HL-60/S4 treated with phorbol 12-myristate 13-acetate at 8.2 ng/mL for 4 days and 3 days (cell line): Measurements from ENCODE around the gene ZNF41.

ENCODE experiments used
- in situ Hi-C: fragments of 300-500 bp; cut with MboI; formaldehyde crosslinking; loops from 2 replicates; pipeline ENCODE4 v1.15.0; 2022; ENCODE audit warnings: low sequenced_read_pairs

ZNF41 gene

DNA sequence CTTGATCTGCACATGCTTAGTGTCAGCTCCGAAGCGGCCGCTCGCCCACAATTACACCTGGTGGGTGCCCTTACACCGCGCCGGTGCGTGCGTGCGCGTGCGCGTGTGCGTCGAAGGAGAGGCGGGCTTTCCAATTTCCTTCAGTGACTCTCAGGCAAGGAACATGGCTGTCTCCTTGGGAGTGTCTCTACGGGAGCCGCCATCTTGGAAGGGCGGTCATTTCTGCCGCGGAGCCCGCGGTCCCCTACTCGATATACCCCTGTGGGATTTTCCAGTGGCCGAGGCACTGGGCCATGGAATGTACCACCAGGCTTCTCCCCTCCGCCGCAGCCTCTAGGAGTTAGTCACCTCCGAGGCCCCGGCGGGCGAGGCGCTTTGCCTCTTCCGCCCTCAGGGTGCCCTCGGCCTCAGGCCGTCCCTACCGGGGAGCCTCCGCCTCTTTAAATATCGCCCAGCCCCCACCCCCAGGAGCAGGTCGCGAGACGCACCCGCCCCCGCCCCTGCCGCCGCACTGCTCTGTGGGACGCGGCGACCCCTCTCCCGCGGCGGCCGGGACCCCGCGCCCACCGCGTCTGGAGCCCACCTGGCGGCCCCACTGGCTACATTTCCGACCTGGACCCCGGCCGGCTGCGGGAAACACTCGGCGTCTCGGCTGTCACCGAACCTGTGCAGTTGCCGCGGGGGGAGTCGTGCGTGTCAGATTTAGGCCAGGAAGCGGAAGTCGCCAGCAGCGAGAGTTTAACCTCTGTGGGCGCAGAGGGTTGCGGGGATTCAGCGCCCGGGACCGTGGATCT, at the start of gene ZNF41:
Gene ZNF41, minus strand, starts transcription at position 711 of the 794 bp plus-strand sequence. CDS start 15,741 bp downstream, outside the sequence.
- in situ Hi-C loops, result no loop called here

DNA sequence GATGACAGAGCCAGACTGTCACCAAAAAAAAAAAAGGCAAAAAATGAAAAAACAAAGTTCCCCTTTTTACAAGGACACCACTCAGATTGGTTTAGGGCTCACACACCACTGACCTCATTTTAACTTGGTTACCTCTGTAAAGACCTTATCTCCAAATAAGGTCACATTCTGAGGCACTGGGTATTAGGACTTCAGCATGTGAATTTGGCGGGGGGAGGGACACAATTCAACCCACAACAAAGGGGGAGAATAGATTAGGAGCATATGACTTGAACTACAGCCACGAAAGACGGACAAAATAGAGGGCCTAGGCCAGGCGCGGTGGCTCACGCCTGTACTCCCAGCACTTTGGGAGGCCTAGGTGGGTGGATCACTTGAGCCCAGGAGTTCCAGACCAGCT, 47.0 kb upstream of the ZNF41 start:
- in situ Hi-C loops, result no loop called here

DNA sequence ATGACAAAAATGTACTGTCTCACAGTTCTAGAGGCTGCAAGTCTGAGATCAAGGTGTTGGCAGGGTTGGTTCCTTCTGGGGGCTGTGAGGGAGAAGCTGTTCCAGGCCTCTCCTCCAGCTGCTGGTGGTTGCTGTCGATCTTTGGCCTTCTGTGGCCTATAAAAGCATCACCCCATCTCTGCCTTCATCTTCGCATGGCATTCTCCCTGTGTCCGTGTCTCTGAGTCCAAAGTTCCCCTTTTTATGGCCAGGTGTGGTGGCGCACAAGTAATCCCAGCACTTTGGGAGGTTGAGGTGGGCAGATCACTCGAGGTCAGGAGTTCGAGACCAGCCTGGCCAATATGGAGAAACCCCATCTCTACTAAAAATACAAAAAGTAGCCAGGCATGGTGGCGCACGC, 46.5 kb upstream of the ZNF41 start:
- in situ Hi-C loops, result no loop called here

DNA sequence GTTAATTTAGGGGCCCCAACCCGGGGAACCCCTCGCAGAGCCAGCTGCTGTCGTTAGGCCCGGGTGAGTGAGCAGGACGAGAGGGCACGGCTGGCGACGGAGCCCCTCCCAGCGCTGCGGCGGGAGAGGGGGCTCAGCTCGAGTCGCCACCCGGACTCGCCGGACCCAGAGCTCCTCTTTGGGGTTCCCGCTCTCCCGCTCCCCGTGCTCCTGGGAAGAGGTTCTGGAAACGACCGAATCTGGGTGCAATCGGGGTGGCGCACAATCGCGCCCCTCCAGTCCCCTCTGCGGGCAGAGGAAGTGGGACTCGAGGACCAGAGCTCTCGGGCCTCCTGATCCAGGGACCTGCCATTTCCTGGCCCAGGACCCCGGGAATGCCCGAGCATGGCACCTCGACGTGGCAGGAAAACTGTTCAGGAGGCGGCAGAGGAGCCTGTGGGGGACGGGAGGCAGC, 40.7 kb upstream of the ZNF41 start:
- in situ Hi-C loops, result loop anchor here (25.0 kb wide), 1 partner anchor 311 kb away; the partner anchor contains the start of gene CDK16

DNA sequence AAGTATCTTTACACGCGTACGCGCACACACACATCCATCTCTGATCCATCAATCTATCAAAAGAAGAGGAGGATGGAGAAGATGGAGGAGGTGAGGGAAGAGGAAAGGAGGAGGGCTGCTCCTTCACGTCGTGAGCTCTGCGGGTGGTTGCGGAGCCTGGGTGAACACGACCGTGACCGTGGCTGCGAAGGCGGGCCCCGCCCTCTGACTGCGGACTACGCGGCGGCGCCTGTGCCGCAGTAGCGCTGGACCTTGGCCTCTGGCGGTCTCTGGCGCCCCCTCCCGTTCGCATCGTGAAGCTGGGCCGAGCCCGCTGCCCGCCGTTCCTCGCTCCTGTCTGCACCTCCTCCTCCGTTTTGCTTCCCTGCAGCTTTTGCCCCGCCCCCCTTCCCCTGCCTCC, 40.3 kb upstream of the ZNF41 start:
- in situ Hi-C loops, result loop anchor here (25.0 kb wide), 1 partner anchor 311 kb away; the partner anchor contains the start of gene CDK16

DNA sequence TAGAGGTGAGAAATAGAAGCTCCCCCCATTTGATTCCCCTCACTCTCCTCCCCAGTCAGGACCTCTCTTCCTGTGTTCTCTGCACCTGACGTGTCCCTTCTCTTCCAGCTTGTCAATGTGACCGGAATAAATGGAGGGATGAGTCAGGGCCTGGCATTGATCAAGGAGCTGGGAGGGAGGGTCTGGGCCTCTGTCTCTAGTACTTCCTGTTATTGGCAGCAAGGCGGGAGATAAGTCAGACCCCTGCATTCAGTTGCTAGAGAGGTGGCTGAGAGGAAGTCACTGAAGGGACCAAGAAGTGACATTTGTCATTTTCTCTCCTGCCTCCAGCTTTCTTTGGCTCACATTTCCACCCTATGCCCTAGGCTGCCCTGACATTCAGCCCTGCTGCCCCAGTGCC, 35.1 kb upstream of the ZNF41 start:
- in situ Hi-C loops, result loop anchor here (25.0 kb wide), 1 partner anchor 306 kb away; the partner anchor contains the start of gene CDK16

DNA sequence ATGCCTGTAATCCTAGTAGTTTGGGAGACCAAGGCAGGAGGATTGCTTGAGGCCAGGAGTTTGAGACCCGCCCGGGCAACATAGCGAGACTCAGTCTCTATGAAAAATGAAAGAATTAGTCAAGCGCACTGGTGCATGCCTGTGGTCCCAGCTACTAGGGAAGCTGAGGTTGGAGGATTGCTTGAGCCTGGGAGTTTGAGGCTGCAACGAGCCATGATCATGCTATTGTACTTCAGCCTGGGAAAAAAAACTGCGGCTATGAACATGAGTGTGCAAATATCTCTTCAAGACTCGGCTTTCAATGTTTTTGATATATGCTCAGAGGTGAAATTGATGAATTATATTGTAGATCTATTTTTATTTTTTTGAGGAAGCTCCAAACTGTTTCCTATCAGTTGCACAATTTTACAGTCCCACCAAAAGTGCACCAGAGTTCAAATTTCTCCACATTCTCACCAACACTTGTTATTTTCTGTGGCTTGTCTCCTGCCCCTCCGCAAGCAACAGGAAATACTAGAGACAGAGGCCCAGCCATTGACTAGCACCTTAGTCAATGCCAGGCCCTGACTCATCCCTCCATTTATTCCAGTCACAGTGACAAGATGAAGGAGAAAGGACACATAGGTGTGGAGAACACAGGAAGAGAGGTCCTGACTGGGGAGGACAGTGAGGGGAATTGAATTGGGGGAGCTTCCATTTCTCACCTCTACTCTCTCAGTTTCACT, 33.1 kb upstream of the ZNF41 start:
- in situ Hi-C loops, result loop anchor here (25.0 kb wide), 1 partner anchor 304 kb away; the partner anchor contains the start of gene CDK16

DNA sequence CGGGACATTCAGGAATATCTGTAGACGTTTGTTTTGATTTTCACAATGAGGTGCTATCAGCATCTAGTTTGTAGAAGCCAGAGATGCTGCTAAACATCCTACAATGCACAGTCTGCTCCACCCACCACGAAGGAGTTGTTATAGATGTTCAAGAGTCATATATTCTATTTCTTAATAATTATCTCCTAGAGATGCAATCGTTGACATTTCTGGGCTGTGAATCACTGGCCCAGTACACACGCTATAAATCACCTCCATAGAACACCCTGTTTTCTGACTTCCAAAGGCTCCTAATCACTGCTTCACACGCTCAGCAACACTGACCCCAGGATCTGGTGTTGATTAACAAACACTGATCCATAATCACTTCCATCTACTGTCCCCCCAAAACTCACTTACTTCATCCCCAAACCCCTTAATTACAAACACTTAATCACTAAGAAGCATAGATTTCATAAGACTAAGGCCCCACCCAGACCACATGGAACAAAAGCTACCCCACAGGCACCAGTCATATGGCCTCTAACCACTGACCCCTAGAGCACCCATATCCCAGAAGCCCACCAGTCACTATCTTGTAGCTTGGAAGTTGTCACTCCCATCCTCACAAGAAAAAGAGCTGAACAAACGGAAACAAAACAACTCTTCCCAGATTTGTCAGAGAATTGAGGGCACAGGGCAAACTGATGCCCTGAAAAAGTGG, 31.7 kb upstream of the ZNF41 start:
- in situ Hi-C loops, result loop anchor here (25.0 kb wide), 1 partner anchor 302 kb away; the partner anchor contains the start of gene CDK16

DNA sequence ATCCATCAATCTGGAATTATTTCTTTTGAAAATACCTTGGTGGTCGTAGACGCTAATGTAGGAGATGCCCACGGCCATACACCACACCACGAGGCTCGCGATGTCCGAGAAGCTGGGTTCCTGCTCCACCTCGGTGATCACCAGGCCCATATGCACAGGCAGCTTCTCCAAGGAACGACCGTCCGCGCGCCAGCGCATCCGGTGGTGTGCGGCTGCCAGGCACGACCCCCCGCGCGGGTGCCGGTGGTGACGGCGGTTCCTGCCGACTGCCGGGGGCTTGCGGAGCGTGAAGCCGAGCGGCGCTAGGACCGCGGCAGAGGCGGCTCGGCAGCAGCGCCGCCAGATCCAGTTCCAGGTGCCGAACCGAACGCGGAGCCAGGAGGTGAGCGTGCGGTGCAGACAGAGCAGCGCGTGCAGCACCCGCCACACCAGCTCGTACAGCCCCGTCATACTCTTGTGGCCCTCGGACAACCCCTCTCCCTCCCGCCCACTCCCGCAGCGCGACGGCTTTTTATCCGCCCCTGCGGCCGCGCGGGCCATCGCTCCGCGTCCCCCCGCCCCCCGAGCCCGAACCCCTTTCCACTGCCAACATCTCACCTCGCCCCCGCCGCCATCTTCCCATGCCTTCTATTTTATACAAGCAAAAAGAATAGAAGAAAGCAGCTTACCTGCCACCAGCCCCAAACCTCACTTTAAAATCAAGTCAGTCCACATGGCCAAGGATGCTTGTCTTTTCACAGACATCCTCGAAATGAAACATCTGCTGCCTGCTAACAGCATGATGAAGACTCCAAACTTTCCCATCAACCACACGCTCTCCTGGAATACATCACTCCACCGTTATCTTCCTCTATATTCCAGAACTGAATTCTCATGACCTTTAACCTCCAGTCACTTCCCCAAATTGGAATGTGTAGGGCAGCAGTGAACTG, 30.3 kb upstream of the ZNF41 start:
- in situ Hi-C loops, result loop anchor here (25.0 kb wide), 1 partner anchor 301 kb away; the partner anchor contains the start of gene CDK16

DNA sequence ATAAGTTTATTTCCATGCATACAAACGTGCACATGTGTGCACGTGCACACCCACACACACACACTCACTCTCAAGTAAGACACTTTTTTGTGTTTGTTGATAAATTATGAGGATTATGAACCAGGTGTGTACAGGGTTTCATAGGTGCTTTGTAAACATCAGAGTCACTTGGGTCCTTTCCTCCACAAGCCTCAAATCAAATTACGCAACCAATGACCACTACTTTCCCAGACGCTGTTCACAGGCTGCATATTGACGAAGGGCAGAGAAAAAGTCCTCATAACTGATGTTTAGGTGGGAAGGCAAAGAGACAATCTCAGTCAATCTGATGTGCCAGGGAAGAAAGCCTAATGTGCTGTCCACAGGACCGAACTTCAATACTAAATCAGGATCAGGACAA, 29.4 kb upstream of the ZNF41 start:
- in situ Hi-C loops, result loop anchor here (25.0 kb wide), 1 partner anchor 300 kb away; the partner anchor contains the start of gene CDK16

DNA sequence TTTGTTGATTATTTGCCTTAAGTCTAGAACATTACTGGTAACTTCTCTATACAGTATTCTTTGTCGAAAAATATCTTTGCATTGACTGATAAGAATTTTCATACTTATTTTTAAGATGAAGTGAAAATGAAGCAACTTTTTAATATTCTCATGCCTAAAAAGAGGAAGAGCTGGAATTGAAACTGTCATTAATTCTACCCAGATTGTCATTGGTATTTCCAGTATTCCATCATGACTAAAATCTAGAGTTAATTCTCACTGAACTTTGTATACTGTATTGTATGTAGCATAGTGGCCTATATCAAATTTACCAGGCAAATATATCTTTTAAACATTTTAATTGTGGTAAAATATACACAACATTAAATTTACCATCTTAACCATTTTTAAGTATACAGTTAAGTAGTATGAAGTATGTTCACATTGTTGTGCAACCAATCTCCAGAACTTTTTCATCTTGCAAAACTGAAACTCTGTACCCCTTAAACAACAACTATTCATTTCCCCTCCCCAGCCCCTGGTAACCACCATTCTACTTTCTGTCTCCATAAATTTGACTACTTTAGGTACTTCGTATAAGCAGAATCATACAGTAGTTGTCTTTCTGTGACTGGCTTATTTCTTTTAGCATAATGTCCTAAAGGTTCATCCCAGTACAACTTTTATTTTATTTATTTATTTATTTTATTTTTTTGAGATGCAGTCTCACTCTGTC, 24.3 kb upstream of the ZNF41 start:
- in situ Hi-C loops, result loop anchor here (25.0 kb wide), 1 partner anchor 295 kb away; the partner anchor contains the start of gene CDK16

DNA sequence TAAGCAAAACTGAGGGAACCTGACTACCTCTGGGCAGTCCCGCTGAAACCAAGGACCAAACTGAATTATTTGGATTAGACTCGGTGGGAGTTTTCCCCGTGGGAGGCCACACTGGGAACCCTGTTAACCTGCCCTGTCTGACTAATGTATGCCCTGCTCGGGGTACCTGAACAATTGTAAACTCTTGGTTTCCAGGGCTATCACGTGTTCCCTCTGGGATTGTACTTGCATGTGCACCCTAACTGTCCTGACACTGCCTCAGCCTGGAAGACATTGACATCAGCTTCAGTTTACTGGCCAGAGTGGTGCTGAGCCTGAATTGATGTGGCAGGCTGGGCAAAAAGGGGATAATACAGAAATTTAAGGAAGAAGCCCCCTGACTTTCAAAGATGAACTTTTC, 20.1 kb upstream of the ZNF41 start:
- in situ Hi-C loops, result loop anchor here (25.0 kb wide), 1 partner anchor 291 kb away; the partner anchor contains the start of gene CDK16

DNA sequence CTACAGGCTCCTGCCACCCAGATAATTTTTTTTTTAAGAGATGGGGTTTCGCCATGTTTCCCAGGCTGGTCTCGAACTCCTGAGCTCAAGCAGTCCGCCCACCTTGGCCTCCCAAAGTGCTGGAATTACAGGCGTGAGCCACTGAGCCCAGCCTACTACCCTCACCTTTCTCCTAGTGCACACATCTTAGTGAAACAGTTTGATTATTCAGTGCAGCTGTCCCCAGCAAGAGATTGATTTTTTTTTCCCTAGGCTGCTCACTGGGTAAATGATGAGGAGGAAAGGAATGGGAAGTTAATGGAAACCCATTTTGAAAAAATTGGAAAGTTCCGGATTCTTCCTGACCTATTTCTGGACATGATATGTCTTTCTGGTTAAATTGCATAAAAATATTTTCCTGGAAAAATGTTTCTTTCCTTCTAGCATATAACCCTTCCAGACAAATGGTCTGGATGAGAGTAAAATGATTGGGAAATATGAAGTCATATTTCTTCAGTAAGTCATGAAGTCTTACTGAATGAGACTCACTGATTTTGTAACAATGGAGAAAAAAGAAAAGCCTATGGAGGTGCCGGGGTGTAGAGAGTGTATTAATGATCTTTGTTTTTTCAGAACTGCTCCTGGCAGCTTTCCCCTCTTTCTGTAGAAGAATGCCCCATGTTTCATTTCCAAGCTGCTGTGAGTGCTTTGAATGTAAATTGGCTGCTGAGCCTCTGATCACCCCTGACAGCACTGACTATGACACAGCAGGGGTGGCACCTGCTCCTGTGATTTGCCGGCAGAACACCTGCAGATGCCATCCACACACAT, 19.5 kb upstream of the ZNF41 start:
- in situ Hi-C loops, result loop anchor here (25.0 kb wide), 1 partner anchor 290 kb away; the partner anchor contains the start of gene CDK16

DNA sequence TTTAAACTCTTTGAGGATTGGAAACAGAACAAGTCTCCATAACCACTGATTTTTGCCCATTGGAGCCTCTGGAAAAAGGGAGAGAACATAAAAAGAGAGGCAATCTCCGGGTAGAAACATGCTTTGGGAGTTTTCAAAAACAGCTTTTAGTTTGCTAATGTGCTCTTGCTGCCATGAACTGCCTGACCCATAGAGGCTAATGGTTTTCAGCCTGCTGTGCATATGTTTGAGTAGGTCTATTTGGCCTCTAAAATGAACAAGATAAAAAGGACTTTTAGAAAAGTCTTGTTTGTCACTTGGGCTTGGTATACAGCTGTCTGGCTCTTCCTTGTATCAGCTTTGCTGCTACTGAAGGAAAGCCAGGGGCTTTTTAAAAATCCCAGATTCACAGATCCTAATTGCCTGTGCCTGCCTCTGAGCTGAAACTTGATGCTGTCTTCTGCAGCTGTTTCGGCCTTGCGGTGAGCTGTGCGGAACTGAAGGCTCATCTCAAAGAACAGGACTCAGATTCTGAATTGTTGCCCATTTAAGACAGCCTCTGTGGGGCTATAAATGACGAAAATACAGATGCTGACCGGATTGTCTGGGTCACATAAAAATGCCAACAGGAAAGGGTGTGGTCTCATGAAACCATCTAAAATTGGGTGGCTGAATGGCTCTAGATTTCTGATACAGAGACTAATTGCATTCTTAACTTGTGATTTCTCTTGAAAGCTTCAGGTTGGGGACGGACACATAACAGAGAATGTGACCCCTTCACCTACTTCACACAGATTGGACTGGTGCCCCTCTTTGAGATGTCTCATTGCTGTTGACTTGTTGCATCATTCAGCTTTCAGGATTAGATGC, 18.4 kb upstream of the ZNF41 start:
- in situ Hi-C loops, result loop anchor here (25.0 kb wide), 1 partner anchor 289 kb away; the partner anchor contains the start of gene CDK16

DNA sequence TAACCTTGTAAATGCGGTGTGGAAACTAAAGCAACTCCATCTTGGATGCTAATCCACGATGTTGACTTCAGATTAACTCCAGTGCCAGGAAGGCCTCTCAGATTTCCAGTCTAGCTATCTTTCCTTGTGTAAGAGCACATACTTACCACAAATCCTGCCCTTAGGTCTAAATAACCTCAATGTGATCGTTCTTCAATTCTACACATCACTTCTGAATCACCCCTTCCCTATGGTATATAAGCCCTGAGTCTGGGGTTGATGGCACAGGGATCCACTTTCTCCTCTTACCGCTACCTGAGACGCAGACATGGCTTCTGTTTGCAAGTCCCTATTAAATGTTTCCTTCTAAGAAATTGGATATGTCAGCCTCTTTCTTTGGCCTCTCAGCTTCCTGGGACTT, 17.5 kb upstream of the ZNF41 start:
- in situ Hi-C loops, result loop anchor here (25.0 kb wide), 1 partner anchor 288 kb away; the partner anchor contains the start of gene CDK16

DNA sequence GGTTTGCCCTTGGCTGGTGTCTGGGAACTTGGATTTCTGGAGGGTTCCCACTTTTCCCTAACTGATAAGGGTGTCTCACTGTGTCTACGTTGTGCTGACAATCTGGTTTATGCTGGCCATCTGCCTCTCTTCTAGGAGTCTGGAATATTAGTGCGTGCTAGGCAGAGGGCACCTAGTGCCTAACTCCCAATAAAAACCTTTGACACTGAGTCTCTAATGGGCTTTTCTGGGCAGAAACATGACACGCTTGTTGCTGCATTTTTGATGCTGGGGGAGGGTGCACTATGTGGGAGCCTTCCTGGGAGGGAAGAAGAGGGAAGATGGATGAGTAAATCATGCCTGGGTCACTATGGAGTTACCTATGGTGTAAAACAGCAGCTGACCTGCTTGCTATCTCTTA, 16.3 kb upstream of the ZNF41 start:
- in situ Hi-C loops, result no loop called here

DNA sequence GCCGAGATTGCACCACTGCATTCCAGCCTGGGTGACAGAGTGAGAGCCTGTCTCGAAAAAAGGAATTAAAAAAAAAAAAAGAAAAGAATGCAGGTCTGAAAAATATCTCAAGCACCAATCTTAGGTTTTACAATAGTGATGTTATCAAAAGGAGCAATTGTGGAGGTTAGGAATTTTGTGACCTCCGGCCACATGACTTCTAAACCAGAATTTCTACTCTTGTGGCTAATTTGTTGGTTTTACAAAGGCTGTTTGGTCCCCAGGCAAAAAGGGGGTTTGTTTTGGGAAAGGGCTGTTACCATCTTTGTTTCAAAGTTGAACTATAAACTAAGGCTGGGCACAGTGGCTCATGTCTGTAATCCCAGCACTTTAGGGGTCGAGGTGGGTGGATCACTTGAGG, 15.4 kb upstream of the ZNF41 start:
- in situ Hi-C loops, result no loop called here
